NT2/D1 (cell line): ENCODE results near the gene EIF4EBP2.
A peak's percentile ranks its signal among the peaks of the same experiment; 100 is the strongest.

Source experiments
- DNase-seq: peaks from one replicate; pipeline ENCODE4 v3.0.0-alpha.2; 2011; ENCODE audit warnings: low read depth, low spot score
- H3K27me3 ChIP-seq: 2 replicates; pipeline ENCODE4 v1.6.0; 2011; ENCODE audit warnings: mild to moderate bottlenecking; ENCODE audit not compliant: insufficient read length, insufficient read depth
- H3K36me3 ChIP-seq: 2 replicates; pipeline ENCODE4 v1.6.1; 2011; ENCODE audit warnings: mild to moderate bottlenecking, low read length, mixed read lengths; ENCODE audit not compliant: insufficient read depth, insufficient read length
- H3K4me1 ChIP-seq: 2 replicates; pipeline ENCODE4 v1.5.1; 2011; ENCODE audit not compliant: insufficient read depth, insufficient read length
- H3K4me3 ChIP-seq: 2 replicates; pipeline ENCODE4 v1.5.1; 2011; ENCODE audit warnings: low read depth; ENCODE audit not compliant: insufficient read length
- H3K9ac ChIP-seq: 2 replicates; pipeline ENCODE4 v1.6.0; 2011; ENCODE audit warnings: low read depth; ENCODE audit not compliant: insufficient read length
- H3K9me3 ChIP-seq: 2 replicates; pipeline ENCODE4 v1.5.1; 2011; ENCODE audit warnings: mild to moderate bottlenecking, low read length; ENCODE audit not compliant: insufficient read depth
- SUZ12 ChIP-seq: IDR thresholded peaks from 2 replicates; pipeline ENCODE4 v1.6.1; 2011; ENCODE audit not compliant: insufficient read length, insufficient read depth; ENCODE audit errors: extremely low read depth
- YY1 ChIP-seq: IDR thresholded peaks from 2 replicates; pipeline ENCODE4 v1.6.1; 2011; ENCODE audit not compliant: insufficient read length, insufficient read depth
- ZNF274 ChIP-seq: IDR thresholded peaks from 2 replicates; pipeline ENCODE4 v1.6.1; 2011; ENCODE audit warnings: mild to moderate bottlenecking, low read depth, low read length

Gene EIF4EBP2

GRCh38 chr10:70380350-70381135 is 23.4 kb upstream of the EIF4EBP2 start:
- no peaks in the 10 kb centered on the region for H3K36me3 ChIP-seq
- no peaks in the 10 kb centered on the region for H3K4me1 ChIP-seq
- TF ChIP-seq YY1 (no peak), SUZ12 (no peak), ZNF274 (no peak)
- no peak for DNase-seq
- no peak overlapping the region for H3K9ac ChIP-seq
- peaks cover 12% of the 10 kb centered on the region; the same call in 1 of the 2 replicates for H3K9me3 ChIP-seq
- peaks cover 31% of the 10 kb centered on the region for H3K27me3 ChIP-seq
- no peak overlapping the region for H3K4me3 ChIP-seq

- H3K4me1 ChIP-seq, result no peaks in the 10 kb centered on the region
- peaks cover 31% of the 10 kb centered on the region for H3K27me3 ChIP-seq
- no peaks in the 10 kb centered on the region for H3K36me3 ChIP-seq
- peak overlapping the region; percentile 78 for H3K4me3 ChIP-seq
- DNase-seq, result no peak
- TF ChIP-seq ZNF274 (no peak), YY1 (no peak), SUZ12 (no peak)
- H3K9ac ChIP-seq, result peak overlapping the region; percentile 83
- peaks cover 12% of the 10 kb centered on the region; the same call in 1 of the 2 replicates for H3K9me3 ChIP-seq
These were observed 22.2 kb upstream of the EIF4EBP2 start for GRCh38 chr10:70381471-70382421.

DNA sequence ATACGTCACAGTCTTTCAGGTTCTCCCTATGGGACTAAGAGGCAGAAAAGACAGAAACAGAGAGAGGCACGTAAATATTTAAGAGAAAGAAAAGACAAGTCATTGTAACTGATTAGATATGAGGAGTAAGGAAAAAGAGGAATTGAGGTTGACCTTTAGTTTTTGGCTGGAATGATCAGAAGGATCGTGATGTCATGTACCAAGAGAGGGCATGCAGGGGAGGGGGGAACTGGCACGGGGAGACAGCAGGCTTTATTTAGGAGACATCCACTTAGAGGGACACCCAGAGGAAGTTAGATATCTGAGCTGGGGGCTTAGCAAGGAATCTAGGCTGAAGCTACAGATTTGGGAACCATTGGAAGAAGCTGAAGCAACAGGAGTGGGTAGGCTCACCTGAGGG is 12.3 kb upstream of the EIF4EBP2 start:
- Histone ChIP-seq H3K27me3 (no peaks in the 10 kb centered on the region), H3K4me3 (no peak overlapping the region), H3K36me3 (no peaks in the 10 kb centered on the region), H3K9me3 (no peaks in the 10 kb centered on the region), H3K4me1 (no peaks in the 10 kb centered on the region), H3K9ac (no peak overlapping the region)
- TF ChIP-seq ZNF274, result no peak
- no peak for TF ChIP-seq YY1
- TF ChIP-seq SUZ12, result no peak
- no peak for DNase-seq

DNA sequence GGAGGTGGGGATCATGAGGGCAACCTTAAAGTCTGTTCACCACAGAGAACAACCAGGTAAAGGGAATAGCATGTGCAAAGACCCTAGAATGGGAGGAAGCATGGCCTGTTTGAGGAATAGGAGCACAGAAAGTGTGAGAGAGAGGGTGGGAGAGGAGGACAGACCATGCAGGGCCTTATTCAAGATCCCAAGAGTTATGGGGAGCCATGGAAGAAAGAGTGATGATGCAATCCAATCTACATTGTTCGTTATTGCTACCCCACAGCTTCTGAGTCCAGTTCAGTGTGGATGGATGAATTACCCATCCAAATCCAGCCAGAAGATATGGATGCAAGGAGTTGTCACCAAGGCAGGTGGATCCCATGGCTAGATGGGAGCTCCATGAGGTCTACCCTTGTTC is 7.8 kb upstream of the EIF4EBP2 start:
- H3K4me1 ChIP-seq, result no peaks in the 10 kb centered on the region
- H3K9me3 ChIP-seq, result no peaks in the 10 kb centered on the region
- TF ChIP-seq YY1, result no peak
- no peak for TF ChIP-seq ZNF274
- TF ChIP-seq SUZ12, result no peak
- H3K9ac ChIP-seq, result no peak overlapping the region
- H3K4me3 ChIP-seq, result no peak overlapping the region
- no peaks in the 10 kb centered on the region for H3K27me3 ChIP-seq
- no peaks in the 10 kb centered on the region for H3K36me3 ChIP-seq
- no peak for DNase-seq

DNA sequence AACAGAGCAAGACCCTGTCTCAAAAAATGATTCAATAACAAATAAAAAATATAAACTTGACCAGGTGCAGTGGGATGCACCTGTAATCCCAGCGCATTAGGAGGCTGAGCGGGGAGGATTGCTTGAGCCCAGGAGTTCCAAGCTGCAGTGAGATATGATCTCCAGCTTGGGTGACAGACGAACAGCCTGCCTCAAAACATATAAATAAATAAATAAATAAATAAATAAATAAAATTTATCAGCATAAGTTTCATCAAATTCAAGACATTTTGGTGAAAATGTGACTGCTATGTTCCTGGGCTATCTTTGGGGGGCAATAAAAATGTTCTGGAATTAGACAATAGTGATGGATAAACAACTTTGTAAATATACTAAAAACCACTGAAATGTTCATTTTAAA is 4.8 kb upstream of the EIF4EBP2 start:
- Histone ChIP-seq H3K9me3 (no peaks in the 10 kb centered on the region), H3K4me1 (no peaks in the 10 kb centered on the region), H3K9ac (no peak overlapping the region), H3K36me3 (no peaks in the 10 kb centered on the region), H3K27me3 (no peaks in the 10 kb centered on the region), H3K4me3 (no peak overlapping the region)
- TF ChIP-seq SUZ12, result no peak
- DNase-seq, result no peak

- Histone ChIP-seq H3K36me3 (peaks cover 10% of the 10 kb centered on the region), H3K9me3 (peaks cover 3% of the 10 kb centered on the region; the same call in 1 of the 2 replicates), H3K27me3 (no peaks in the 10 kb centered on the region), H3K4me3 (no peak overlapping the region), H3K4me1 (no peaks in the 10 kb centered on the region), H3K9ac (no peak overlapping the region)
- TF ChIP-seq SUZ12 (no peak), ZNF274 (no peak), YY1 (no peak)
- no peak for DNase-seq
These were observed 386 bp upstream of the EIF4EBP2 start for GRCh38 chr10:70403483-70404035.

DNA sequence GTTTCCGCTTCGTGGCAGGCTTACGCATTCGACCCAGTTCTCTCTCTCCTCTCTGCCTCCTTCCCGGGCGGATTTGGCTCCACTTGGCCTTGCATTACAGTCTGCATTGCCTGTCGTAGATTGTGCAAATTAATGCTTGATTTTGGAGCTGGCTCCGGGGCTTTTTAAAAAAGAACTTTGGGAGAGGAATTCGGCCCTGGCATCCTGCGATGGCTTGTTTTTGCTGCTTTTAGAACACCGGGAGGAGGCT is 767 bp downstream of the EIF4EBP2 start:
- Histone ChIP-seq H3K9me3 (peaks cover 6% of the 10 kb centered on the region; the same call in 1 of the 2 replicates), H3K4me3 (peak overlapping the region; percentile 80), H3K36me3 (peaks cover 17% of the 10 kb centered on the region), H3K9ac (peak overlapping the region; percentile 85), H3K4me1 (no peaks in the 10 kb centered on the region), H3K27me3 (no peaks in the 10 kb centered on the region)
- TF ChIP-seq SUZ12 (no peak), YY1 (no peak), ZNF274 (no peak)
- DNase-seq, result no peak
